Fibroblast of pulmonary artery (primary cell): Measurements from ENCODE around the gene GABRB1.

ENCODE experiments used
- DNase-seq: peaks from one replicate; pipeline ENCODE4 v3.0.0-alpha.2; 2010; ENCODE audit warnings: low read depth
- H3K4me3 ChIP-seq: replicated peaks from 2 replicates; pipeline ENCODE4 v1.5.1; 2011; ENCODE audit warnings: low read depth, mild to moderate bottlenecking, control low read depth, low read length, moderate library complexity
- CTCF ChIP-seq: IDR thresholded peaks from 2 replicates; pipeline ENCODE4 v1.5.1; 2011; ENCODE audit warnings: mild to moderate bottlenecking, control low read depth, low read length, inconsistent platforms; ENCODE audit errors: missing control alignments

GABRB1 gene

GRCh38 chr4:46999566-46999965 lies 31.8 kb upstream of the GABRB1 start:
- H3K4me3 ChIP-seq: no peak overlapping the region
- DNase-seq: peak; percentile 49
- no peak for TF ChIP-seq CTCF

GRCh38 chr4:47000406-47000805 lies 31.0 kb upstream of the GABRB1 start:
- no peak for TF ChIP-seq CTCF
- no peak for DNase-seq

DNA sequence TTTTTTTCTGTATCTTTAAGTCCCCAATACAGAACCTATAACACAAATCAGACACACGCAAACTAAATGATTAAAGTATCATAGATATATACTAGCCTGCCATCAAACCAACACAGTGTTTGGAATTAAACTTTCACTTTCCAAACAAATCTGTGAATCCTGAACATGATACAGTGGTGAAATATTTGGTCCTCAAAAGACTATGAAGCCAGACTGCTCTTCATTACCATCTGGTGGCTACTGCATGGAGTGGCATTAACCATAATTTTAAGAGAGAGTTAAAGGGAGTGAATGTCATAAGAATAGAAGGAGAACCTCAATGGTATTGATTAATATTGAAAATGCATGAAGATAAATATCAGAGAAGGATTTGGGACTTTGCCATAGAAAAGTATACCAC lies 28.8 kb upstream of the GABRB1 start:
- no peak overlapping the region for H3K4me3 ChIP-seq
- peak; percentile 30 for DNase-seq
- TF ChIP-seq CTCF: peak; percentile 53

More at GRCh38 chr4:47000406-47000805, 31.0 kb upstream of the GABRB1 start:
- H3K4me3 ChIP-seq: no peak overlapping the region

GRCh38 chr4:47010347-47010911 lies 20.9 kb upstream of the GABRB1 start:
- no peak for TF ChIP-seq CTCF
- H3K4me3 ChIP-seq: peak overlapping the region; percentile 17
- no peak for DNase-seq

DNA sequence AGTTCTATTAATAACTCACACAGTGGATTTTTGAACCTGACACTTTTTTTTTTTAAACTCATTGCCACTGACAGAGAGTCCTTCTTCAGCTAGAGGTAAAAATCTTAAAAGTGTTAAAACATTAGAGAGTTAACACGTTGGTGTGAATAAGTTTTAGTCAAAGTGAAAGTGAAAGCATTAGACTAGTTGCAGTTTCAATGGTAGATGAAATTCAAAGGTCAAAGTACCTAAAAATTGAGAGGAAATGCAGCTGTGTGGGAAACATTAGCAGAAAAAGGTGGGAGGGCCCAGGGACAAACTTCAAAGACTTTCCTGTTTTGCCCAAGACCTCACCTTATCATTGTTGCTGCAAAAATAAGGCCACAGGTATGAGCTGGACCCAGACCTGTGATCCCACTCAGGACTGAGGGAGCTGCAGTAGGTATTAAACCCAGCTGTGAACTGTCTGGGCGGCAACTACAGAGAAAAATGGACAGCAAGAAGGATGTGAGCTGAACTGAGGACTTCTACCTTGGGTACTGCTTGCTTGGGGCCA lies 20.4 kb upstream of the GABRB1 start:
- peak overlapping the region; percentile 17 for H3K4me3 ChIP-seq
- no peak for TF ChIP-seq CTCF
- no peak for DNase-seq

GRCh38 chr4:47012676-47013075 lies 18.7 kb upstream of the GABRB1 start:
- DNase-seq: no peak
- TF ChIP-seq CTCF: no peak
- H3K4me3 ChIP-seq: no peak overlapping the region

DNA sequence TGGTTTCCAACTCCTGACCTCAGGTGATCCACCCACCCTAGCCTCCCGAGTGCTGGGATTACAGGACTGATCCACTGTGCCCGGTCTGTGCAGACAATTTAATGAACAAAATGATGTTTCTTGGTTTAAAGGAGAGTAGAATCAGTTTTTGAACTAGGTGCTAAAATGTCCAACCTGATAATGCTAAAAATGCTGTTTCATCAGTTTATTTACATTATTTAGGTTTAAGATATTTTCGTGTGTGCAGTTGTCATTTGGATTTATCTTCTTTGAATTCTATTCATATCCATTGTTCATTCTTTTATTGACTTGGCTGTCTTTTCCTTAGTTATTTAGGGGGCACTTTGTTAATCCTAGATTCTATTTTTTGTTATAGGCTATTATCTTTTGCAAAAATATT lies 18.0 kb upstream of the GABRB1 start:
- no peak overlapping the region for H3K4me3 ChIP-seq
- no peak for DNase-seq
- no peak for TF ChIP-seq CTCF
